ENCODE results near the gene FANCD2.

The FANCD2 gene

DNA sequence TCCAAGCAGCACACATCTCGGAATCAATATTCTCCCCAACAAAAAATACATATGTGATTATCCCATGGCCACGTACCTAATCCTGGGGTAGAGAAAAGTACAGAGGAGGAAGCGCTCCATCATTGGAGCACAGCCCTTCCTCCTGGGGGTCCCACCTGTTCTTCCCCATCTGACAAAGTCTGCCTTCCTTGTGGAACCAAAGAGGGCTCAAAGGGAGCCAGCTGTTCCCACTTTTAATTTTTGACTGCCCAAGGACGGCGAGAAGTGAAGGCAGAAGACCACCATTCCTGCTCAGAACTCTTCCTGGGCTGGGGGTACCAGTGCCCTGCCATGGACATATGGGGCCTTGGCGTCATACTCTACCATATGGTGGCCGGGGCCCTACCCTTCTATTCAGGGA lies 14.1 kb upstream of the FANCD2 start:
- no peak overlapping the region for H3K27ac ChIP-seq (ENCODE audit: extremely low read depth, low read depth, low read length)
- POLR2A ChIA-PET = no interaction called here
- H3K4me3 ChIP-seq (ENCODE audit: low read depth, low read length) = no peak overlapping the region
- no peaks in the 10 kb centered on the region; a peak in 1 of 3 replicates for H3K36me3 ChIP-seq (ENCODE audit: control insufficient read depth in 2 of 2, insufficient read depth in 1 of 2, low read length in 2 of 2)
- no peak for TF ChIP-seq ZNF530 (tag by site-specific recombination; IDR thresholded peaks at IDR 0.05; ENCODE audit: low read depth)
- no peak for TF ChIP-seq ZNF555 (tag by site-specific recombination; conservative IDR thresholded peaks at IDR 0.05)
- TF ChIP-seq KLF1 (tag by site-specific recombination; IDR thresholded peaks at IDR 0.05) = no peak
- no peak for TF ChIP-seq ZNF169 (tag by site-specific recombination; IDR thresholded peaks at IDR 0.05)
- TF ChIP-seq ZNF211 (tag by site-specific recombination; IDR thresholded peaks at IDR 0.05; ENCODE audit: low read depth) = no peak
- TF ChIP-seq, protein P1, sequence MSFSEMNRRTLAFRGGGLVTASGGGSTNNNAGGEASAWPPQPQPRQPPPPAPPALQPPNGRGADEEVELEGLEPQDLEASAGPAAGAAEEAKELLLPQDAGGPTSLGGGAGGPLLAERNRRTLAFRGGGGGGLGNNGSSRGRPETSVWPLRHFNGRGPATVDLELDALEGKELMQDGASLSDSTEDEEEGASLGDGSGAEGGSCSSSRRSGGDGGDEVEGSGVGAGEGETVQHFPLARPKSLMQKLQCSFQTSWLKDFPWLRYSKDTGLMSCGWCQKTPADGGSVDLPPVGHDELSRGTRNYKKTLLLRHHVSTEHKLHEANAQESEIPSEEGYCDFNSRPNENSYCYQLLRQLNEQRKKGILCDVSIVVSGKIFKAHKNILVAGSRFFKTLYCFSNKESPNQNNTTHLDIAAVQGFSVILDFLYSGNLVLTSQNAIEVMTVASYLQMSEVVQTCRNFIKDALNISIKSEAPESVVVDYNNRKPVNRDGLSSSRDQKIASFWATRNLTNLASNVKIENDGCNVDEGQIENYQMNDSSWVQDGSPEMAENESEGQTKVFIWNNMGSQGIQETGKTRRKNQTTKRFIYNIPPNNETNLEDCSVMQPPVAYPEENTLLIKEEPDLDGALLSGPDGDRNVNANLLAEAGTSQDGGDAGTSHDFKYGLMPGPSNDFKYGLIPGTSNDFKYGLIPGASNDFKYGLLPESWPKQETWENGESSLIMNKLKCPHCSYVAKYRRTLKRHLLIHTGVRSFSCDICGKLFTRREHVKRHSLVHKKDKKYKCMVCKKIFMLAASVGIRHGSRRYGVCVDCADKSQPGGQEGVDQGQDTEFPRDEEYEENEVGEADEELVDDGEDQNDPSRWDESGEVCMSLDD (tag by site-specific recombination; IDR thresholded peaks at IDR 0.05) = no peak
- no peak for TF ChIP-seq ZNF830 (tag by site-specific recombination; IDR thresholded peaks at IDR 0.05; ENCODE audit: low read depth)
- TF ChIP-seq, protein P2, sequence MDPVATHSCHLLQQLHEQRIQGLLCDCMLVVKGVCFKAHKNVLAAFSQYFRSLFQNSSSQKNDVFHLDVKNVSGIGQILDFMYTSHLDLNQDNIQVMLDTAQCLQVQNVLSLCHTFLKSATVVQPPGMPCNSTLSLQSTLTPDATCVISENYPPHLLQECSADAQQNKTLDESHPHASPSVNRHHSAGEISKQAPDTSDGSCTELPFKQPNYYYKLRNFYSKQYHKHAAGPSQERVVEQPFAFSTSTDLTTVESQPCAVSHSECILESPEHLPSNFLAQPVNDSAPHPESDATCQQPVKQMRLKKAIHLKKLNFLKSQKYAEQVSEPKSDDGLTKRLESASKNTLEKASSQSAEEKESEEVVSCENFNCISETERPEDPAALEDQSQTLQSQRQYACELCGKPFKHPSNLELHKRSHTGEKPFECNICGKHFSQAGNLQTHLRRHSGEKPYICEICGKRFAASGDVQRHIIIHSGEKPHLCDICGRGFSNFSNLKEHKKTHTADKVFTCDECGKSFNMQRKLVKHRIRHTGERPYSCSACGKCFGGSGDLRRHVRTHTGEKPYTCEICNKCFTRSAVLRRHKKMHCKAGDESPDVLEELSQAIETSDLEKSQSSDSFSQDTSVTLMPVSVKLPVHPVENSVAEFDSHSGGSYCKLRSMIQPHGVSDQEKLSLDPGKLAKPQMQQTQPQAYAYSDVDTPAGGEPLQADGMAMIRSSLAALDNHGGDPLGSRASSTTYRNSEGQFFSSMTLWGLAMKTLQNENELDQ (tag by site-specific recombination; IDR thresholded peaks at IDR 0.05; ENCODE audit: low read depth) = no peak
- TF ChIP-seq, protein P3, sequence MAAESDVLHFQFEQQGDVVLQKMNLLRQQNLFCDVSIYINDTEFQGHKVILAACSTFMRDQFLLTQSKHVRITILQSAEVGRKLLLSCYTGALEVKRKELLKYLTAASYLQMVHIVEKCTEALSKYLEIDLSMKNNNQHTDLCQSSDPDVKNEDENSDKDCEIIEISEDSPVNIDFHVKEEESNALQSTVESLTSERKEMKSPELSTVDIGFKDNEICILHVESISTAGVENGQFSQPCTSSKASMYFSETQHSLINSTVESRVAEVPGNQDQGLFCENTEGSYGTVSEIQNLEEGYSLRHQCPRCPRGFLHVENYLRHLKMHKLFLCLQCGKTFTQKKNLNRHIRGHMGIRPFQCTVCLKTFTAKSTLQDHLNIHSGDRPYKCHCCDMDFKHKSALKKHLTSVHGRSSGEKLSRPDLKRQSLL (tag by site-specific recombination; IDR thresholded peaks at IDR 0.05) = no peak
- TF ChIP-seq, protein P4, sequence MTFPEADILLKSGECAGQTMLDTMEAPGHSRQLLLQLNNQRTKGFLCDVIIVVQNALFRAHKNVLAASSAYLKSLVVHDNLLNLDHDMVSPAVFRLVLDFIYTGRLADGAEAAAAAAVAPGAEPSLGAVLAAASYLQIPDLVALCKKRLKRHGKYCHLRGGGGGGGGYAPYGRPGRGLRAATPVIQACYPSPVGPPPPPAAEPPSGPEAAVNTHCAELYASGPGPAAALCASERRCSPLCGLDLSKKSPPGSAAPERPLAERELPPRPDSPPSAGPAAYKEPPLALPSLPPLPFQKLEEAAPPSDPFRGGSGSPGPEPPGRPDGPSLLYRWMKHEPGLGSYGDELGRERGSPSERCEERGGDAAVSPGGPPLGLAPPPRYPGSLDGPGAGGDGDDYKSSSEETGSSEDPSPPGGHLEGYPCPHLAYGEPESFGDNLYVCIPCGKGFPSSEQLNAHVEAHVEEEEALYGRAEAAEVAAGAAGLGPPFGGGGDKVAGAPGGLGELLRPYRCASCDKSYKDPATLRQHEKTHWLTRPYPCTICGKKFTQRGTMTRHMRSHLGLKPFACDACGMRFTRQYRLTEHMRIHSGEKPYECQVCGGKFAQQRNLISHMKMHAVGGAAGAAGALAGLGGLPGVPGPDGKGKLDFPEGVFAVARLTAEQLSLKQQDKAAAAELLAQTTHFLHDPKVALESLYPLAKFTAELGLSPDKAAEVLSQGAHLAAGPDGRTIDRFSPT (tag by site-specific recombination; IDR thresholded peaks at IDR 0.05) = no peak
- TF ChIP-seq ZNF223 (tag by site-specific recombination; IDR thresholded peaks at IDR 0.05) = no peak
- no peak for TF ChIP-seq ZFHX2 (tag by site-specific recombination; conservative IDR thresholded peaks at IDR 0.05)
- CTCF ChIA-PET = no interaction called here
- H3K9me3 ChIP-seq (ENCODE audit: control insufficient read depth, insufficient read depth, low read depth, low read length) = no peaks in the 10 kb centered on the region
- peaks cover 9% of the 10 kb centered on the region; the same call in 1 of the 2 replicates for H3K4me1 ChIP-seq (ENCODE audit: control insufficient read depth, insufficient read depth, low read length)

DNA sequence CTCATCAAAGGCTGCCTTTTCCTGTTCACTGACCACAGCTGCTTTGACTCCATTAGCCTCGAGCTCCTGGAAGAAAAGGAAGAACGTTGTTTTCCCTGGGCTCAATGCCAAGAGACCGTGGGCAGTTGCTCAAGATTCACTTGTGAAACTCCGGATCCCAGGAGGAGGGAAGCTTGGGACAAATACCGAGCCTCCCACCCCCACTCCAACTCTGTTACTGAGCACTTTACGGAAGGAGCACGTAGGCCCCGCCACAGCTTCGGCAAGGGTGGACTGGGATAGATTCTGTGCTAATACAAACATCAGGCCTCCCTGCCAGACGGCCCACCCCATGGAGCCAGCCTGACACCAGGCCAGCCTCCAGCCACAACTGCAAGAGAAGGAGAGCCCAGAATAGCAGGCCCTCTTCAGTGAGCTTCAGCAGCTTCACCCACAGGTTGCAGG lies 10.8 kb upstream of the FANCD2 start:
- POLR2A ChIA-PET = interaction anchor here (1.5 kb wide), 1 partner anchor 83 kb away, joined by 3 read pairs; no protein-coding TSS in a partner anchor
- peaks cover 9% of the 10 kb centered on the region; the same call in 1 of the 2 replicates for H3K4me1 ChIP-seq (ENCODE audit: control insufficient read depth, insufficient read depth, low read length)
- CTCF ChIA-PET = interaction anchor here (0.6 to 1.3 kb wide), 3 partner anchors 69 to 414 kb away, joined by 3 to 9 read pairs (median 3); no protein-coding TSS in a partner anchor
- TF ChIP-seq OSR2 (tag by site-specific recombination; IDR thresholded peaks at IDR 0.05) (no peak), ZSCAN16 (tag by site-specific recombination; IDR thresholded peaks at IDR 0.05) (no peak), SP2 (tag by site-specific recombination; IDR thresholded peaks at IDR 0.05) (no peak), BCL11B (tag by site-specific recombination; IDR thresholded peaks at IDR 0.05; ENCODE audit: low read depth) (no peak), SP3 (tag by site-specific recombination; IDR thresholded peaks at IDR 0.05) (no peak), EGR2 (tag by site-specific recombination; IDR thresholded peaks at IDR 0.05; ENCODE audit: low read depth) (peak; percentile 70), ZBTB48 (tag by site-specific recombination; IDR thresholded peaks at IDR 0.05) (peak; percentile 92), ZIC2 (tag by site-specific recombination; IDR thresholded peaks at IDR 0.05) (no peak), ZFHX2 (tag by site-specific recombination; conservative IDR thresholded peaks at IDR 0.05) (0 out of 2 replicates have a peak, but pooled peaks have one; percentile 55), SCRT2 (tag by site-specific recombination; IDR thresholded peaks at IDR 0.05) (peak; percentile 38; the same call in 1 of the 2 replicates)
- TF ChIP-seq, protein P5, sequence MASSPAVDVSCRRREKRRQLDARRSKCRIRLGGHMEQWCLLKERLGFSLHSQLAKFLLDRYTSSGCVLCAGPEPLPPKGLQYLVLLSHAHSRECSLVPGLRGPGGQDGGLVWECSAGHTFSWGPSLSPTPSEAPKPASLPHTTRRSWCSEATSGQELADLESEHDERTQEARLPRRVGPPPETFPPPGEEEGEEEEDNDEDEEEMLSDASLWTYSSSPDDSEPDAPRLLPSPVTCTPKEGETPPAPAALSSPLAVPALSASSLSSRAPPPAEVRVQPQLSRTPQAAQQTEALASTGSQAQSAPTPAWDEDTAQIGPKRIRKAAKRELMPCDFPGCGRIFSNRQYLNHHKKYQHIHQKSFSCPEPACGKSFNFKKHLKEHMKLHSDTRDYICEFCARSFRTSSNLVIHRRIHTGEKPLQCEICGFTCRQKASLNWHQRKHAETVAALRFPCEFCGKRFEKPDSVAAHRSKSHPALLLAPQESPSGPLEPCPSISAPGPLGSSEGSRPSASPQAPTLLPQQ (tag by site-specific recombination; IDR thresholded peaks at IDR 0.05) = 0 out of 2 replicates have a peak, but pooled peaks have one; percentile 16
- TF ChIP-seq, protein P6, sequence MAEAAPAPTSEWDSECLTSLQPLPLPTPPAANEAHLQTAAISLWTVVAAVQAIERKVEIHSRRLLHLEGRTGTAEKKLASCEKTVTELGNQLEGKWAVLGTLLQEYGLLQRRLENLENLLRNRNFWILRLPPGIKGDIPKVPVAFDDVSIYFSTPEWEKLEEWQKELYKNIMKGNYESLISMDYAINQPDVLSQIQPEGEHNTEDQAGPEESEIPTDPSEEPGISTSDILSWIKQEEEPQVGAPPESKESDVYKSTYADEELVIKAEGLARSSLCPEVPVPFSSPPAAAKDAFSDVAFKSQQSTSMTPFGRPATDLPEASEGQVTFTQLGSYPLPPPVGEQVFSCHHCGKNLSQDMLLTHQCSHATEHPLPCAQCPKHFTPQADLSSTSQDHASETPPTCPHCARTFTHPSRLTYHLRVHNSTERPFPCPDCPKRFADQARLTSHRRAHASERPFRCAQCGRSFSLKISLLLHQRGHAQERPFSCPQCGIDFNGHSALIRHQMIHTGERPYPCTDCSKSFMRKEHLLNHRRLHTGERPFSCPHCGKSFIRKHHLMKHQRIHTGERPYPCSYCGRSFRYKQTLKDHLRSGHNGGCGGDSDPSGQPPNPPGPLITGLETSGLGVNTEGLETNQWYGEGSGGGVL (tag by site-specific recombination; IDR thresholded peaks at IDR 0.05) = peak; percentile 56

More for the DNA sequence above, 10.8 kb upstream of the FANCD2 start:
- Histone ChIP-seq H3K27ac (ENCODE audit: extremely low read depth, low read depth, low read length) (peak overlapping the region; percentile 56), H3K9me3 (ENCODE audit: control insufficient read depth, insufficient read depth, low read depth, low read length) (no peaks in the 10 kb centered on the region), H3K4me3 (ENCODE audit: low read depth, low read length) (no peak overlapping the region), H3K36me3 (ENCODE audit: control insufficient read depth in 2 of 2, insufficient read depth in 1 of 2, low read length in 2 of 2) (peaks cover 0 to 21% of the 10 kb centered on the region in 2 experiments; a peak in 2 of 3 replicates)
